ENCODE data around the gene SUGCT.

SUGCT gene

DNA sequence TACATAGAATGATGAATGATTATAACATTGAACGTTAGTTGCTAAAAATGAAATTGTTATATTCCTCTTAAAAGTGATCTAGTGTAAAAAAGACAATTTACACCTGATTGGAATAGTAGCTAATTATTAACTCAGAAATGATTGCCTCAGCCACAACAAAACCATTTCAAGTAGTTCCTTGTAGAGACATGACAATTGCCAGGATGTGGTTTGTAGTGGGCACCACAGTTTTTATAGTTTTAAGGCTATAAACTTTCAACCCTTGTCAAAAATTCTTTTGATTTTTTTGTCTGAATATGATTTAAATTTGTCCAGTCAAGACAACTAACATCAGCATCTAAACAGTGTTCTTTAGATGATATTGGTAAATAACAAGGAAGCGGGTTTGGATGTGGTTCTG is 145.2 kb downstream of the SUGCT start:
- Histone ChIP-seq H3K4me3 (ENCODE audit: low read depth, low read length) (no peak overlapping the region), H3K9me3 (ENCODE audit: severe bottlenecking) (no peaks in the 10 kb centered on the region), H3K27ac (no peak overlapping the region), H3K27me3 (ENCODE audit: insufficient read depth, low read depth, severe bottlenecking) (no peaks in the 10 kb centered on the region), H3K36me3 (no peaks in the 10 kb centered on the region)
- DNase-seq = no peak
- TF ChIP-seq, protein P1, sequence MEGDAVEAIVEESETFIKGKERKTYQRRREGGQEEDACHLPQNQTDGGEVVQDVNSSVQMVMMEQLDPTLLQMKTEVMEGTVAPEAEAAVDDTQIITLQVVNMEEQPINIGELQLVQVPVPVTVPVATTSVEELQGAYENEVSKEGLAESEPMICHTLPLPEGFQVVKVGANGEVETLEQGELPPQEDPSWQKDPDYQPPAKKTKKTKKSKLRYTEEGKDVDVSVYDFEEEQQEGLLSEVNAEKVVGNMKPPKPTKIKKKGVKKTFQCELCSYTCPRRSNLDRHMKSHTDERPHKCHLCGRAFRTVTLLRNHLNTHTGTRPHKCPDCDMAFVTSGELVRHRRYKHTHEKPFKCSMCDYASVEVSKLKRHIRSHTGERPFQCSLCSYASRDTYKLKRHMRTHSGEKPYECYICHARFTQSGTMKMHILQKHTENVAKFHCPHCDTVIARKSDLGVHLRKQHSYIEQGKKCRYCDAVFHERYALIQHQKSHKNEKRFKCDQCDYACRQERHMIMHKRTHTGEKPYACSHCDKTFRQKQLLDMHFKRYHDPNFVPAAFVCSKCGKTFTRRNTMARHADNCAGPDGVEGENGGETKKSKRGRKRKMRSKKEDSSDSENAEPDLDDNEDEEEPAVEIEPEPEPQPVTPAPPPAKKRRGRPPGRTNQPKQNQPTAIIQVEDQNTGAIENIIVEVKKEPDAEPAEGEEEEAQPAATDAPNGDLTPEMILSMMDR (IDR thresholded peaks at IDR 0.05; ENCODE audit: low read depth, low read length) = no peak

- no peak for DNase-seq
- TF ChIP-seq, protein P1 (IDR thresholded peaks at IDR 0.05; ENCODE audit: low read depth, low read length) = no peak
- Histone ChIP-seq H3K27ac (no peak overlapping the region), H3K4me3 (ENCODE audit: low read depth, low read length) (no peak overlapping the region), H3K36me3 (no peaks in the 10 kb centered on the region), H3K9me3 (ENCODE audit: severe bottlenecking) (no peaks in the 10 kb centered on the region), H3K27me3 (ENCODE audit: insufficient read depth, low read depth, severe bottlenecking) (no peaks in the 10 kb centered on the region)
Measured at GRCh38 chr7:40282858-40283257, 148.1 kb downstream of the SUGCT start.

DNA sequence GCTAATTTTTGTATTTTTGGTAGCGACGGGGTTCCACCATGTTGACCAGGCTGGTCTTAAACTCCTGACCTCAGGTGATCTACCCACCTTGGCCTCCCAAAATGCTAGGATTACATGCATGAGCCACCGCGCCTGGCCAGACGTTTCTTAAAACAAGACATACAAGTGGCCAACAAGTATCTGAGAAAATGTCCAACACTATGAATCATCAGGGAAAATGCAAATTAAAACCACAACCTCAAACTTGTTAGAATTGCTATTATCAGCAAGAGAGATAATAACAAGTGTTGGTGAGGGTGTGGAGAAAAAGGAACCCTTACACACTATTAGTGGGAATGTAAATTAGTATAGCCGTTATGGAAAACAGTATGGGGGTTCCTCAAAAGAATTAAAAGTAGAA is 148.6 kb downstream of the SUGCT start:
- Histone ChIP-seq H3K27ac (no peak overlapping the region), H3K4me3 (ENCODE audit: low read depth, low read length) (no peak overlapping the region), H3K9me3 (ENCODE audit: severe bottlenecking) (no peaks in the 10 kb centered on the region), H3K27me3 (ENCODE audit: insufficient read depth, low read depth, severe bottlenecking) (no peaks in the 10 kb centered on the region), H3K36me3 (no peaks in the 10 kb centered on the region)
- TF ChIP-seq, protein P1 (IDR thresholded peaks at IDR 0.05; ENCODE audit: low read depth, low read length) = no peak
- no peak for DNase-seq

- no peak overlapping the region for H3K27ac ChIP-seq
- TF ChIP-seq, protein P1 (IDR thresholded peaks at IDR 0.05; ENCODE audit: low read depth, low read length) = no peak
- H3K4me3 ChIP-seq (ENCODE audit: low read depth, low read length) = no peak overlapping the region
- H3K9me3 ChIP-seq (ENCODE audit: severe bottlenecking) = no peaks in the 10 kb centered on the region
- no peak for DNase-seq
- H3K27me3 ChIP-seq (ENCODE audit: insufficient read depth, low read depth, severe bottlenecking) = no peaks in the 10 kb centered on the region
- H3K36me3 ChIP-seq = no peaks in the 10 kb centered on the region
Measured at GRCh38 chr7:40288827-40289226, 154.0 kb downstream of the SUGCT start.

- Histone ChIP-seq H3K9me3 (ENCODE audit: severe bottlenecking) (no peaks in the 10 kb centered on the region), H3K27ac (no peak overlapping the region), H3K27me3 (ENCODE audit: insufficient read depth, low read depth, severe bottlenecking) (no peaks in the 10 kb centered on the region), H3K4me3 (ENCODE audit: low read depth, low read length) (no peak overlapping the region), H3K36me3 (no peaks in the 10 kb centered on the region)
- no peak for DNase-seq
- TF ChIP-seq, protein P1 (IDR thresholded peaks at IDR 0.05; ENCODE audit: low read depth, low read length) = no peak
Measured at GRCh38 chr7:40297741-40298311, 163.0 kb downstream of the SUGCT start.

GRCh38 chr7:40298421-40298820 is 163.6 kb downstream of the SUGCT start:
- TF ChIP-seq, protein P1 (IDR thresholded peaks at IDR 0.05; ENCODE audit: low read depth, low read length) = no peak
- Histone ChIP-seq H3K4me3 (ENCODE audit: low read depth, low read length) (no peak overlapping the region), H3K36me3 (no peaks in the 10 kb centered on the region), H3K9me3 (ENCODE audit: severe bottlenecking) (no peaks in the 10 kb centered on the region), H3K27ac (no peak overlapping the region), H3K27me3 (ENCODE audit: insufficient read depth, low read depth, severe bottlenecking) (no peaks in the 10 kb centered on the region)
- DNase-seq = no peak

Measured in WERI-Rb-1 (cell line).